ENCODE results near the gene CFAP97D2.

DNA sequence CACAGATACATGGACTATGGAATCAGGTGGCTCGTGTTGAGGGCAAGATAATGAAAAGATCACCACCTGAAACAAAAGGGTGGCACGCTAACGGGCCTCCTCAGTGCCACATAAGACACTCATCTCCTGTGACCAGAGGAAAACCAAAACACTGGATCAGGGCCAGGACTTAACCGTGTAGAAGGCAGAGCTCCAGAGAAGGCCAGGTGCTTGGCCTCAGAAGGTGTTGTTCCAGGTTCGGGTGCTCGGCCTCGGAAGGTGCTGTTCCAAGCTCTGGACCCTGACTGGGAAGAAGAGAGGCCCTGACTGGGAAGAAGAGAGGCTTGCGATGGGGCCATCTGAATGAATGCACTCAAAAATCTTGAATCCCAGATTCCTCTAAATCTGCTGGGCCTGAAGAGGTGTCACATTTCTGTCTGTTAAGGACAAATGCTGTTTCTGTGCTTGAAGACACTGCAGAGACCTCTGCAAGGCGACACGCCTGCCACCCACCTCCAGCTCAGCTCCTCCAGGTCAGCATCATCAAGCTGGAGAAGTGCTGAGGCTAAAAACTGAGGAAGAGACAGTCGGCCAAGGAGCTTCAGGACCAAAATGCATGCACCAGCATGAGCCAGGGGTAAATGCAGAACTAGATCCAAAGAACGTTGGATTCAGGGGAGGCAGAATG, 44.0 kb upstream of the CFAP97D2 start:
- no peak for TF ChIP-seq EZH2 (IDR thresholded peaks at IDR 0.05; ENCODE audit: low read length)
- TF ChIP-seq, protein P1, sequence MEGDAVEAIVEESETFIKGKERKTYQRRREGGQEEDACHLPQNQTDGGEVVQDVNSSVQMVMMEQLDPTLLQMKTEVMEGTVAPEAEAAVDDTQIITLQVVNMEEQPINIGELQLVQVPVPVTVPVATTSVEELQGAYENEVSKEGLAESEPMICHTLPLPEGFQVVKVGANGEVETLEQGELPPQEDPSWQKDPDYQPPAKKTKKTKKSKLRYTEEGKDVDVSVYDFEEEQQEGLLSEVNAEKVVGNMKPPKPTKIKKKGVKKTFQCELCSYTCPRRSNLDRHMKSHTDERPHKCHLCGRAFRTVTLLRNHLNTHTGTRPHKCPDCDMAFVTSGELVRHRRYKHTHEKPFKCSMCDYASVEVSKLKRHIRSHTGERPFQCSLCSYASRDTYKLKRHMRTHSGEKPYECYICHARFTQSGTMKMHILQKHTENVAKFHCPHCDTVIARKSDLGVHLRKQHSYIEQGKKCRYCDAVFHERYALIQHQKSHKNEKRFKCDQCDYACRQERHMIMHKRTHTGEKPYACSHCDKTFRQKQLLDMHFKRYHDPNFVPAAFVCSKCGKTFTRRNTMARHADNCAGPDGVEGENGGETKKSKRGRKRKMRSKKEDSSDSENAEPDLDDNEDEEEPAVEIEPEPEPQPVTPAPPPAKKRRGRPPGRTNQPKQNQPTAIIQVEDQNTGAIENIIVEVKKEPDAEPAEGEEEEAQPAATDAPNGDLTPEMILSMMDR (optimal IDR thresholded peaks at IDR 0.05 in 1 of 3, IDR thresholded peaks at IDR 0.05 in 1 of 3, conservative IDR thresholded peaks at IDR 0.05 in 1 of 3; ENCODE audit: extremely low read depth in 1 of 3, insufficient read depth in 2 of 3, low read length in 3 of 3): no peak

Measured in keratinocyte (primary cell).